ENCODE results near the gene TMEM240.
"Not testable (repeated sequence)": the region's sequence is repeated elsewhere in the genome, so short reads cannot be mapped to it uniquely, and the experiment has no call there.

The TMEM240 gene

GRCh38 chr1:1539310-1540089 lies 924 bp downstream of the TMEM240 start:
- FAIRE-seq, result no peak

GRCh38 chr1:1538989-1539309 lies 1.5 kb downstream of the TMEM240 start:
- FAIRE-seq, result no peak

GRCh38 chr1:1538334-1538733 lies 2.1 kb downstream of the TMEM240 start:
- FAIRE-seq, result no peak

GRCh38 chr1:1537626-1538250 lies 2.7 kb downstream of the TMEM240 start:
- FAIRE-seq, result no peak

GRCh38 chr1:1536938-1537546 lies 3.4 kb downstream of the TMEM240 start:
- FAIRE-seq, result no peak

- no peak for FAIRE-seq
Observed at GRCh38 chr1:1536019-1536937, 4.1 kb downstream of the TMEM240 start.

GRCh38 chr1:1535201-1536018 lies 5.0 kb downstream of the TMEM240 start:
- FAIRE-seq, result no peak

GRCh38 chr1:1534401-1535154 lies 5.8 kb downstream of the TMEM240 start:
- FAIRE-seq, result no peak

GRCh38 chr1:1533894-1534291 lies 6.5 kb downstream of the TMEM240 start:
- not testable (repeated sequence) for FAIRE-seq

- FAIRE-seq, result not testable (repeated sequence)
Observed at GRCh38 chr1:1533176-1533893, 7.1 kb downstream of the TMEM240 start.

GRCh38 chr1:1531947-1532346 lies 8.5 kb downstream of the TMEM240 start:
- FAIRE-seq, result no peak

- FAIRE-seq, result no peak
Observed at GRCh38 chr1:1529936-1530335, 10.5 kb downstream of the TMEM240 start.

- FAIRE-seq, result no peak
Observed at GRCh38 chr1:1529321-1529720, 11.1 kb downstream of the TMEM240 start.

- no peak for FAIRE-seq
Observed at GRCh38 chr1:1528301-1529267, 11.8 kb downstream of the TMEM240 start.

- FAIRE-seq, result no peak
Observed at GRCh38 chr1:1527092-1527816, 13.2 kb downstream of the TMEM240 start.

GRCh38 chr1:1526476-1526875 lies 13.9 kb downstream of the TMEM240 start:
- FAIRE-seq, result not testable (repeated sequence)

GRCh38 chr1:1524750-1525383 lies 15.6 kb downstream of the TMEM240 start:
- not testable (repeated sequence) for FAIRE-seq

GRCh38 chr1:1523651-1524050 lies 16.8 kb downstream of the TMEM240 start:
- FAIRE-seq, result not testable (repeated sequence)

Measured in islet of Langerhans (tissue), 1 donor.